NOMO-1 treated with dmso at 0.1 percent for 144 hours (cell line): ENCODE results near the gene LARP4.
"Not testable (repeated sequence)": the region's sequence is repeated elsewhere in the genome, so short reads cannot be mapped to it uniquely, and the experiment has no call there.

ENCODE experiments used
- DNase-seq: peaks from one replicate; lab custom pipeline; 2025; ENCODE audit not compliant: unreplicated experiment; lab: John Stamatoyannopoulos, UW

LARP4 gene

GRCh38 chr12:50521781-50522180 is 121.1 kb downstream of the LARP4 start:
- DNase-seq = not testable (repeated sequence)

- DNase-seq = no peak
Observed at GRCh38 chr12:50523772-50524171, 123.1 kb downstream of the LARP4 start.

GRCh38 chr12:50524621-50525020 is 123.9 kb downstream of the LARP4 start:
- DNase-seq = no peak

- DNase-seq = no peak
Observed at GRCh38 chr12:50525422-50525821, 124.7 kb downstream of the LARP4 start.

- DNase-seq = no peak
Observed at GRCh38 chr12:50527359-50527726, 126.7 kb downstream of the LARP4 start.

GRCh38 chr12:50528800-50529199 is 128.1 kb downstream of the LARP4 start:
- DNase-seq = no peak

- no peak for DNase-seq
Observed at GRCh38 chr12:50529345-50529744, 128.7 kb downstream of the LARP4 start.
